T-helper 1 cell (primary cell): Measurements from ENCODE around the gene RRAGD.

Experiments used
- DNase-seq, 5 donors: peaks; one replicate each; pipeline ENCODE4 v3.0.0-alpha.2; 2012 to 2020

The RRAGD gene

GRCh38 chr6:89375427-89376267, 36.4 kb downstream of the RRAGD start:
- peak; percentile 22 to 83 (median 61) for DNase-seq

GRCh38 chr6:89372506-89372901, 39.6 kb downstream of the RRAGD start:
- peak in 1 of 5 donors; percentile 53 for DNase-seq

- peak; percentile 45 to 75 (median 65) for DNase-seq
Measured at GRCh38 chr6:89371849-89372505, 40.1 kb downstream of the RRAGD start.

GRCh38 chr6:89368999-89369398, 43.1 kb downstream of the RRAGD start:
- no peak for DNase-seq

- DNase-seq, result peak; percentile 10 to 53 (median 38)
Measured at GRCh38 chr6:89368107-89368506, 44.0 kb downstream of the RRAGD start.

- no peak for DNase-seq
Measured at GRCh38 chr6:89364586-89364985, 47.5 kb downstream of the RRAGD start.

GRCh38 chr6:89361171-89361570, 50.9 kb downstream of the RRAGD start:
- no peak for DNase-seq

GRCh38 chr6:89360415-89360999, 51.6 kb downstream of the RRAGD start:
- DNase-seq, result peak in 1 of 5 donors; percentile 38

- no peak for DNase-seq
Measured at GRCh38 chr6:89359561-89359960, 52.5 kb downstream of the RRAGD start.

GRCh38 chr6:89357390-89357789, 54.7 kb downstream of the RRAGD start:
- DNase-seq, result peak in 1 of 5 donors; percentile 47

GRCh38 chr6:89356642-89357170, 55.4 kb downstream of the RRAGD start:
- DNase-seq, result no peak

GRCh38 chr6:89355511-89356194, 56.4 kb downstream of the RRAGD start:
- no peak for DNase-seq

- DNase-seq, result no peak
Measured at GRCh38 chr6:89353702-89354392, 58.2 kb downstream of the RRAGD start.

GRCh38 chr6:89353118-89353556, 58.9 kb downstream of the RRAGD start:
- DNase-seq, result peak in 1 of 5 donors; percentile 11

- peak; percentile 50 to 83 (median 66) for DNase-seq
Measured at GRCh38 chr6:89352278-89353117, 59.6 kb downstream of the RRAGD start, which contains the start of gene UBE2J1. Gene UBE2J1 (minus strand): TSS chr6:89352722. CDS start chr6:89352569, 153 bp downstream.

- DNase-seq, result no peak
Measured at GRCh38 chr6:89351671-89352277, 60.3 kb downstream of the RRAGD start.

- DNase-seq, result peak in 1 of 5 donors; percentile 33
Measured at GRCh38 chr6:89350281-89350966, 61.6 kb downstream of the RRAGD start.

- no peak for DNase-seq
Measured at GRCh38 chr6:89348372-89348771, 63.7 kb downstream of the RRAGD start.

GRCh38 chr6:89347825-89348224, 64.2 kb downstream of the RRAGD start:
- DNase-seq, result no peak

- no peak for DNase-seq
Measured at GRCh38 chr6:89346433-89346832, 65.6 kb downstream of the RRAGD start.
